Measurements from ENCODE around the gene CBX6. TPM values are rescaled to one million over a fixed set of nuclear protein-coding genes. Genes with fewer than 3 reads are reported as not detected.

The CBX6 gene
- polyA plus RNA-seq, 1 donor from 2014 or later: 7.1 TPM

GRCh38 chr22:38881997-38882879, 10.2 kb upstream of the CBX6 start:
- Mint-ChIP-seq H3K27ac (peak overlapping the region in 1 of 3 donors; percentile 69), H3K9me3 (no peaks in the 10 kb centered on the region), H3K4me1 (no peaks in the 10 kb centered on the region), H3K36me3 (peaks cover 3% of the 10 kb centered on the region), H3K27me3 (peaks cover 8% of the 10 kb centered on the region), H3K4me3 (no peak overlapping the region)

DNA sequence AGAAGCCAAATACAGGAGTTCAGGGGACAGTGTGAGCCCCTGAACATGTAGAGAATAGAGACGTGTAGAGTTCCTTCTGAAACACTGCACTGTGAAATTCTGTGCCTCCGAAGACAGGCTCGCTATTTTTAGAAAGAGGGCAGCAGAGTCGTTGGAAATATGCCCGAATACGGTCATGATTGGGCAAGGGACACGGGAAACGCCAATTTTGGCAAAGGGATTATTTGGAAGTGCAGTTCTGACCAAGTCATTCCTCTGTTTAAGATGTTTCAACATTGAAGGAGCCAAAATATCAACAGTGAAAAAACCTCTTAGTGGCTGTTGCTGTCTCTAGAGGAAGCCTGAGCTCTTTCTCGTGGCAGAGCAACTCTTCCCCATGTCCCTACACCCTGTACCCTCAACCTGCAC, 9.5 kb upstream of the CBX6 start:
- Mint-ChIP-seq H3K27ac (no peak overlapping the region), H3K27me3 (peaks cover 6% of the 10 kb centered on the region)

DNA sequence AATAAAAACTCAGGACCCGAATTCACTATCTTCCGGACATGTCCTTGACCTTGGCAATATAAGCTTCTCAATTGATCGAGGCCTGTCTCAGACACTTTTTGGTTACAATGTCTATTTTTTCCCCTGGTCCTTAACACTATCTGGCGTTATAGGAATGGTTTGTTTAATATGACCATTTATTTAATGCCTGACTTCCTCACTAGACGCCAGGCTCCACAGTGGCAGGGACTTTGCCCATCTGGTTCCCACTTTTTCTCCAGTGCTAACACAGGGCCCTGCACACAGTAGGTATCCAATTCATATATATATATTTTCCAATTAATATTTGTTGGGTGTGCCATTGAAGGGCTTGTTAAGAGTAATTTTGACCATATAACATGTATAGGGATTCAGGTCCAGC, 7.9 kb upstream of the CBX6 start:
- Mint-ChIP-seq H3K36me3 (peaks cover 3% of the 10 kb centered on the region), H3K27me3 (peaks cover 6% of the 10 kb centered on the region), H3K4me1 (no peaks in the 10 kb centered on the region), H3K27ac (no peak overlapping the region), H3K4me3 (no peak overlapping the region), H3K9me3 (no peaks in the 10 kb centered on the region)

More for the DNA sequence above, 9.5 kb upstream of the CBX6 start:
- Mint-ChIP-seq H3K4me1 (no peaks in the 10 kb centered on the region), H3K4me3 (no peak overlapping the region), H3K36me3 (peaks cover 3% of the 10 kb centered on the region), H3K9me3 (no peaks in the 10 kb centered on the region)

- H3K27me3 Mint-ChIP-seq: peaks cover 10% of the 10 kb centered on the region
Observed at GRCh38 chr22:38879108-38879729, 7.2 kb upstream of the CBX6 start.

DNA sequence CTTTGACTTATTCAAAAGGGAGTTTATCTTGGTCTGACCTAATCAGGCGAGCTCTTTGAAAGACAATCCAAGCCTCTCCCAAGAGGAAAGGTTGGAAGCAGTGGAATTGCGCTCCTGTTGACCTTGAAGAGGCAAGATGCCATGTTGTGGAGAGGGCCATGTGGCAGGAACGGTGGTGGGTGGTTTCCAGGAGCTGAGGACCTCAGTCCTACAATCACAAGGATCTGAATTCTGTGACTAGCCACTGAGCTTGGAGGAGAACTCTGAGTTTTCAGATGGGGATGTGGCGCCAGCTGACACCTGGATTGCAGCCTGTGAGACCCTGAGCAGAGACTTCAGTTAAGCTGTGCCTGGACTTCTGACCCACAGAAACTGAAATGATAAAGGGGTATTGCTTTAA, 6.0 kb upstream of the CBX6 start:
- Mint-ChIP-seq H3K27ac (peak overlapping the region in 1 of 3 donors; percentile 42), H3K9me3 (no peaks in the 10 kb centered on the region), H3K4me1 (peaks cover 6 to 7% (median 6%) of the 10 kb centered on the region in 3 donors), H3K36me3 (peaks cover 3% of the 10 kb centered on the region), H3K27me3 (peaks cover 10% of the 10 kb centered on the region), H3K4me3 (no peak overlapping the region)

More at GRCh38 chr22:38879108-38879729, 7.2 kb upstream of the CBX6 start:
- peaks cover 3% of the 10 kb centered on the region for H3K36me3 Mint-ChIP-seq
- no peak overlapping the region for H3K27ac Mint-ChIP-seq
- no peaks in the 10 kb centered on the region for H3K9me3 Mint-ChIP-seq
- no peak overlapping the region for H3K4me3 Mint-ChIP-seq
- H3K4me1 Mint-ChIP-seq: no peaks in the 10 kb centered on the region

- Mint-ChIP-seq H3K4me3 (peak overlapping the region in 3 of 4 donors; percentile 39 to 85 (median 72)), H3K4me1 (peaks cover 16 to 19% (median 17%) of the 10 kb centered on the region in 3 donors), H3K27me3 (peaks cover 5% of the 10 kb centered on the region), H3K9me3 (no peaks in the 10 kb centered on the region), H3K27ac (peak overlapping the region in 1 of 3 donors; percentile 13), H3K36me3 (no peaks in the 10 kb centered on the region)
Observed at GRCh38 chr22:38874529-38875222, 2.7 kb upstream of the CBX6 start.

DNA sequence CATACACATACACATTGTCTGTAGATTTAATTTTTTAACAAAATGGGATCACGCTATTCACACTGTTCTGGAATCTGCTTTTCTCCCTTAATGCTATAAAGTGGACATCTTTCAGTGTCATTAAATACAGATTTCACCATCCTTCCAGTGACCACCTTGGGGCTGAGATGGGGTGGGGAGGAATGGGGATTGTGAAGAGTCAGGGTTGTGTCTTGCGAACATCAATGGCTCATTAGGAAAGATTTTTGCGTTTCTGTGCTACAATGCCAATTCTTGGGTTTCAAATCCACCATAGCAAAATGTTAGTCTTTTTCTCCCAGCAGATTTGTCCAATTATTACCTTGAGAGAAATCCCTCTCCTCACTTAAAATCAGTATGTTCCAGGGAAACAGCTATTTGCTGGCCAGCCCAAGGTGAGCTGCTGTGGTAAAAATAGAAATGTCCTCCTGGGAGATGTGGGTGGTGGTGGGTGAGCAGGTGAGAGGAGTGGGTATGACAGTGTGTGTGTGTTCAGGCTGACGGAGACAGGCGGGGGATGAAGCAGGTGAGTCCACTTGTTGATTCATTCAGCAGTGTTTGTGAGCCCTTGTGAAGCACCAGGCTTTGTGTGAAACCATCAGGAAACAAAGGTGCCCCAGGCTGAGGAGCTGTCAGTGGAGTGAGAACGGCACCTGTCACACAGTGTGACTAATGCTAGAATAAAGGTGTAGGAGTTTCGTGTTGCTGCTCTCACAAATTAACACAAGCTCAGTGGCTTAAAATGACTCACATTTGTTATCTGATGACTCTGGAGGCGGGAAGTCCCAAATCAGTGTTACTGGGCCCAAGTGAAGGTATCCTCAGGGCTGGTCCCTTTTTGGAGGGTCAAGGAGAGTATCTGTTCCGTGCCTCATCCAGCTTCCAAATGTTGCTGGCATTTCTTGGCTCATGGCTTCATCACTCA, 1.7 kb upstream of the CBX6 start:
- Mint-ChIP-seq H3K4me1 (peaks cover 17 to 24% (median 21%) of the 10 kb centered on the region in 3 donors), H3K9me3 (no peaks in the 10 kb centered on the region), H3K27ac (peak overlapping the region; percentile 26 to 93 (median 72)), H3K4me3 (peak overlapping the region; percentile 85 to 96 (median 90)), H3K27me3 (peaks cover 5% of the 10 kb centered on the region), H3K36me3 (no peaks in the 10 kb centered on the region)

DNA sequence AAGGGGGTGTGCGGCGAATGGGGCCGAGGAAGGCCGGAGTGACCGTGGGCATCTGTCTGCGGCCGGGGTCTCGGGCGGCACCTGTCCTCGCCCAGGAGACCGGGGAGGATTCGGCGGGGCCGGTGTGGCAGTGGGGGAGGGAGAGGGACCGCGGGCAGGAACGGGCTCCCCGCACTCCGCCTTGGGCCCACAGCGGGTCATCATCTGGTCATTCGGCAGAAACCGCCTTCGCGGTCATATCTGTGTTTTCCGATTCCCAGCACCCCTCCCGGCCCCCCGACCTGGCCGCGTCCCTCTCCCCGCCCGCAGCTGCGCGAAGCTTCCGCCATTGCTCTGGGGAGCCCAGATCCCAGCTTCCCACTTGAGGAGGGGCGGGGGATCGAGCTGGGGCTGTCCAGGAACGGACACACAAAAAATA, 824 bp upstream of the CBX6 start:
- Mint-ChIP-seq H3K27me3 (peaks cover 4% of the 10 kb centered on the region), H3K4me1 (peaks cover 22 to 31% (median 24%) of the 10 kb centered on the region in 3 donors), H3K36me3 (no peaks in the 10 kb centered on the region), H3K9me3 (no peaks in the 10 kb centered on the region), H3K4me3 (peak overlapping the region; percentile 85 to 96 (median 90)), H3K27ac (peak overlapping the region; percentile 72 to 93 (median 74))

DNA sequence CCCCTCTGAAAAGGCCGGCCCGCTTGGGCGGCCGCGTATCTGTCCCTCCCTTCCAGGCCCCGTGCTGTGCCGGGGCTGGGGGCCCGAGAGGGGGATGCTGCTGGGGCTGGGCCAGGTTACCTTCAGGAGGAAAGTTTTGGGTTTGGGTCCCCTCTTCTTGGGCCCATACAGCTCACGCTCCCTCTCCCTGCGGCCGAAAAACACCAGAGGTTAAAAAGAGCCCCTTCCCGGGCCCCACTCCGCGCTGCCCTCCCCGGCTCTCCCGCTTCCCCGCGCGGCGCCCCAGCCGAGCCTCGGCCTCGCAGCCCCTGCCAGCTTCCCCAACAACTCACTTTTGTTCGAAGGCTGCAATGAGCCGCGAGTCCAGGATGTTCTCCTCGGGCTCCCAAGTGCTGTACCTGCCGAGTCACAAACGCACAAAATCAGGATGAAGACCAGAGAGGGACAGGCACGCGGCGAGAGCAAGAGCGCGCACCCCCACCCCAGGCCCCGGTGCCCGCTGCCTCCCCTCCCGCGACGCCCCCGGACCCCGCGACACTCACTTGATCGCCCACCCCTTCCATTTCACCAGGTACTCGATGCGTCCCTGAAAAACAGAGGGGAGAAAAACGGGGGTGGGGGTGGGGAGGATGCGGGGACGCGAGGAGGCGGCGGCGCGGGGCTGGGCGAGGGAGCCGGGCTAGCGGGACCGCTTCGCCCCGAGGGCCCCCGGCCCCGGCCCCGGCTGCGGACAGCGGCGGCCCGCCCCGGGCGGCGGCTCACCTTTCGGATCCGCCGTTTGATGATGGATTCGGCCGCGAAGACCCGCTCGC, 450 bp downstream of the CBX6 start:
- H3K4me1 Mint-ChIP-seq: peaks cover 22 to 31% (median 24%) of the 10 kb centered on the region in 3 donors
- peaks cover 4% of the 10 kb centered on the region for H3K27me3 Mint-ChIP-seq
- peak overlapping the region; percentile 74 to 98 (median 93) for H3K27ac Mint-ChIP-seq
- peak overlapping the region; percentile 85 to 96 (median 90) for H3K4me3 Mint-ChIP-seq
- no peaks in the 10 kb centered on the region for H3K36me3 Mint-ChIP-seq
- H3K9me3 Mint-ChIP-seq: no peaks in the 10 kb centered on the region

GRCh38 chr22:38870791-38871359, 1.1 kb downstream of the CBX6 start:
- H3K27ac Mint-ChIP-seq: peak overlapping the region; percentile 93 to 98 (median 95)
- peak overlapping the region; percentile 85 to 93 (median 89) for H3K4me3 Mint-ChIP-seq
- H3K36me3 Mint-ChIP-seq: no peaks in the 10 kb centered on the region
- H3K4me1 Mint-ChIP-seq: peaks cover 22 to 31% (median 24%) of the 10 kb centered on the region in 3 donors
- no peaks in the 10 kb centered on the region for H3K9me3 Mint-ChIP-seq
- H3K27me3 Mint-ChIP-seq: peaks cover 4% of the 10 kb centered on the region

GRCh38 chr22:38870312-38870741, 1.7 kb downstream of the CBX6 start:
- H3K4me1 Mint-ChIP-seq: peaks cover 22 to 31% (median 24%) of the 10 kb centered on the region in 3 donors
- H3K4me3 Mint-ChIP-seq: peak overlapping the region; percentile 85 to 93 (median 89)
- H3K27ac Mint-ChIP-seq: peak overlapping the region; percentile 93 to 98 (median 95)

GRCh38 chr22:38869663-38870062, 2.4 kb downstream of the CBX6 start:
- peak overlapping the region in 1 of 3 donors; percentile 98 for H3K27ac Mint-ChIP-seq
- no peaks in the 10 kb centered on the region for H3K36me3 Mint-ChIP-seq
- H3K9me3 Mint-ChIP-seq: no peaks in the 10 kb centered on the region
- H3K4me3 Mint-ChIP-seq: peak overlapping the region in 3 of 4 donors; percentile 85 to 93 (median 92)
- H3K27me3 Mint-ChIP-seq: peaks cover 1% of the 10 kb centered on the region
- H3K4me1 Mint-ChIP-seq: peaks cover 22 to 31% (median 24%) of the 10 kb centered on the region in 3 donors

More at GRCh38 chr22:38870312-38870741, 1.7 kb downstream of the CBX6 start:
- H3K36me3 Mint-ChIP-seq: no peaks in the 10 kb centered on the region
- no peaks in the 10 kb centered on the region for H3K9me3 Mint-ChIP-seq
- peaks cover 4% of the 10 kb centered on the region for H3K27me3 Mint-ChIP-seq

DNA sequence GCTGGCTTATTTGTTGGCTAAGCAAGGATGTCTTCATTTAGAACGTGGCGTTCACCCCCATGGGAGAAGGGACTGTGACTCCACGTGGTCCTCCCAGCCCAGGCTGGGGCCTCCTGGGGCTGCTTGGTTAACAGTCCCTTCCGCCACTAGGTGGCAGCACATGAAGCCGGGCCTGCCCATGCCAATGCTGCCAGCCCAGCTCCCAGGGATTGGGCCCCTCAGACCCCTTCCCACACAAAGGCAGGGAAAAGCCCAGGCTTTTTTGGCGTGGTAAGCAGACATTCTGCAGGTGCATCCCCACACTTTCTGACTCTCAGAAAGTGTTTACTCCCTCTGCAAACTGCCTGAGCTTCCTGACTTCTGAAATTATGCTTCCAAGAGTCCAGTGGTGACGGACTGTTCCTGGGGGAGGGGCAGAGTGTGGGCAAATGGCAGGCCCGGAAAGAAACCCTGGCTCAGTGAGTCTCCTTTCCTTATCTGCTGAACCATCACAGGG, 3.1 kb downstream of the CBX6 start:
- no peaks in the 10 kb centered on the region for H3K27me3 Mint-ChIP-seq
- H3K4me1 Mint-ChIP-seq: peaks cover 22 to 33% (median 24%) of the 10 kb centered on the region in 3 donors
- H3K36me3 Mint-ChIP-seq: no peaks in the 10 kb centered on the region
- H3K4me3 Mint-ChIP-seq: peak overlapping the region in 2 of 4 donors; percentile 23 to 65
- peak overlapping the region in 2 of 3 donors; percentile 31 to 92 for H3K27ac Mint-ChIP-seq
- no peaks in the 10 kb centered on the region for H3K9me3 Mint-ChIP-seq

Data from IgD-negative memory B cell (primary cell).